ENCODE data around the gene AMN.

GRCh38 chr14:102916347-102917055, 6.0 kb upstream of the AMN start:
- TF ChIP-seq EZH2 (IDR thresholded peaks at IDR 0.05; ENCODE audit: low read depth, unreplicated experiment) (no peak), POLR2AphosphoS5 (IDR thresholded peaks at IDR 0.05; ENCODE audit: low read depth) (no peak)
- TF ChIP-seq, protein P1, sequence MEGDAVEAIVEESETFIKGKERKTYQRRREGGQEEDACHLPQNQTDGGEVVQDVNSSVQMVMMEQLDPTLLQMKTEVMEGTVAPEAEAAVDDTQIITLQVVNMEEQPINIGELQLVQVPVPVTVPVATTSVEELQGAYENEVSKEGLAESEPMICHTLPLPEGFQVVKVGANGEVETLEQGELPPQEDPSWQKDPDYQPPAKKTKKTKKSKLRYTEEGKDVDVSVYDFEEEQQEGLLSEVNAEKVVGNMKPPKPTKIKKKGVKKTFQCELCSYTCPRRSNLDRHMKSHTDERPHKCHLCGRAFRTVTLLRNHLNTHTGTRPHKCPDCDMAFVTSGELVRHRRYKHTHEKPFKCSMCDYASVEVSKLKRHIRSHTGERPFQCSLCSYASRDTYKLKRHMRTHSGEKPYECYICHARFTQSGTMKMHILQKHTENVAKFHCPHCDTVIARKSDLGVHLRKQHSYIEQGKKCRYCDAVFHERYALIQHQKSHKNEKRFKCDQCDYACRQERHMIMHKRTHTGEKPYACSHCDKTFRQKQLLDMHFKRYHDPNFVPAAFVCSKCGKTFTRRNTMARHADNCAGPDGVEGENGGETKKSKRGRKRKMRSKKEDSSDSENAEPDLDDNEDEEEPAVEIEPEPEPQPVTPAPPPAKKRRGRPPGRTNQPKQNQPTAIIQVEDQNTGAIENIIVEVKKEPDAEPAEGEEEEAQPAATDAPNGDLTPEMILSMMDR (conservative IDR thresholded peaks at IDR 0.05; ENCODE audit: low read depth in 2 of 2): no peak

All from GM23338 (cell line).